HEK293 (cell line): ENCODE measurements around the gene HSPA8.

Experiments
- CTCF ChIA-PET: fragments of 350-600 bp; formaldehyde crosslinking; extraction: SDS; loops from one replicate; lab custom pipeline; 2021; ENCODE audit warnings: antibody characterized with exemption; lab: Yijun Ruan, JAX
- POLR2A ChIA-PET: fragments of 300-600 bp; formaldehyde crosslinking; extraction: SDS; loops from one replicate; lab custom pipeline; 2020; ENCODE audit warnings: antibody characterized with exemption, inconsistent platforms; lab: Yijun Ruan, JAX
- H3K27ac ChIP-seq: fragments of 200-500 bp; sonication (Bioruptor generic); 2 replicates; pipeline ENCODE4 v1.5.1; 2014; ENCODE audit warnings: low read depth, low read length, control low read depth, inconsistent platforms; ENCODE audit errors: extremely low read depth
- H3K36me3 ChIP-seq, 2 experiments: fragments of 200-500 bp in 1 of 2; sonication (Bioruptor generic) in 1 of 2; 1 replicate in 1 of 2; 2 replicates in 1 of 2; pipeline ENCODE4 v1.5.1; 2014 to 2017; ENCODE audit warnings: inconsistent platforms in 2 of 2, low read length in 2 of 2; ENCODE audit not compliant: control insufficient read depth in 2 of 2, insufficient read depth in 1 of 2
- H3K4me1 ChIP-seq: fragments of 200-500 bp; sonication (Bioruptor generic); 2 replicates; pipeline ENCODE4 v1.5.1; 2014; ENCODE audit warnings: mild to moderate bottlenecking, low read length, inconsistent platforms; ENCODE audit not compliant: control insufficient read depth, insufficient read depth
- H3K4me3 ChIP-seq: 2 replicates; pipeline ENCODE4 v1.5.1; 2011; ENCODE audit warnings: low read depth, mild to moderate bottlenecking, control low read depth, low read length, moderate library complexity
- H3K9me3 ChIP-seq: fragments of 200-500 bp; sonication (Bioruptor generic); 2 replicates; pipeline ENCODE4 v1.5.1; 2014; ENCODE audit warnings: low read depth, low read length, inconsistent platforms; ENCODE audit not compliant: control insufficient read depth, insufficient read depth
- GLIS2 ChIP-seq: fragments of 450-650 bp; formaldehyde crosslinking; IDR thresholded peaks from 2 replicates; pipeline ENCODE4 v1.5.1; 2016; ENCODE audit warnings: missing biosample characterization, missing genetic modification characterization
- KLF1 ChIP-seq: fragments of 450-650 bp; formaldehyde crosslinking; IDR thresholded peaks from 2 replicates; pipeline ENCODE4 v1.5.1; 2016; ENCODE audit warnings: missing biosample characterization, missing genetic modification characterization
- PRDM4 ChIP-seq: fragments of 450-650 bp; formaldehyde crosslinking; IDR thresholded peaks from 2 replicates; pipeline ENCODE4 v1.5.1; 2017; ENCODE audit warnings: missing biosample characterization, missing genetic modification characterization
- TRIM28 ChIP-seq: IDR thresholded peaks from 2 replicates; pipeline ENCODE4 v1.6.1; 2011; ENCODE audit warnings: low read length, control low read depth, borderline replicate concordance
- ZBTB17 ChIP-seq: fragments of 450-650 bp; formaldehyde crosslinking; IDR thresholded peaks from 2 replicates; pipeline ENCODE4 v1.5.1; 2016; ENCODE audit warnings: missing biosample characterization, missing genetic modification characterization
- ZFP69B ChIP-seq: fragments of 450-650 bp; formaldehyde crosslinking; IDR thresholded peaks from 2 replicates; pipeline ENCODE4 v1.5.1; 2016; ENCODE audit warnings: missing biosample characterization, missing genetic modification characterization
- ZNF155 ChIP-seq: fragments of 450-650 bp; formaldehyde crosslinking; IDR thresholded peaks from 2 replicates; pipeline ENCODE4 v1.5.1; 2016; ENCODE audit warnings: missing biosample characterization, missing genetic modification characterization
- ZNF18 ChIP-seq: fragments of 450-650 bp; formaldehyde crosslinking; IDR thresholded peaks from 2 replicates; pipeline ENCODE4 v1.5.1; 2016; ENCODE audit warnings: missing biosample characterization, missing genetic modification characterization
- ZNF19 ChIP-seq: fragments of 450-650 bp; formaldehyde crosslinking; IDR thresholded peaks from 2 replicates; pipeline ENCODE4; 2016; ENCODE audit warnings: missing biosample characterization, missing genetic modification characterization, low read depth
- ZNF266 ChIP-seq: fragments of 450-650 bp; formaldehyde crosslinking; IDR thresholded peaks from 2 replicates; pipeline ENCODE4 v1.5.1; 2016; ENCODE audit warnings: missing biosample characterization, missing genetic modification characterization, low read depth
- ZNF280D ChIP-seq: fragments of 450-650 bp; formaldehyde crosslinking; IDR thresholded peaks from 2 replicates; pipeline ENCODE4 v1.5.1; 2016; ENCODE audit warnings: missing biosample characterization, missing genetic modification characterization
- ZNF404 ChIP-seq: fragments of 450-650 bp; formaldehyde crosslinking; IDR thresholded peaks from 2 replicates; pipeline ENCODE4 v1.5.1; 2017; ENCODE audit warnings: missing biosample characterization, missing genetic modification characterization
- ZNF449 ChIP-seq: fragments of 450-650 bp; formaldehyde crosslinking; IDR thresholded peaks from 2 replicates; pipeline ENCODE4 v1.5.1; 2017; ENCODE audit warnings: missing biosample characterization, mild to moderate bottlenecking, missing genetic modification characterization, moderate library complexity
- ZNF521 ChIP-seq: fragments of 450-650 bp; formaldehyde crosslinking; IDR thresholded peaks from 2 replicates; pipeline ENCODE4 v1.5.1; 2017; ENCODE audit warnings: missing biosample characterization, mild to moderate bottlenecking, missing genetic modification characterization
- ZNF529 ChIP-seq: fragments of 450-650 bp; formaldehyde crosslinking; IDR thresholded peaks from 2 replicates; pipeline ENCODE4 v1.5.1; 2017; ENCODE audit warnings: missing genetic modification characterization, missing biosample characterization; ENCODE audit not compliant: insufficient replicate concordance
- ZNF561 ChIP-seq: fragments of 450-650 bp; IDR thresholded peaks from 2 replicates; pipeline ENCODE4 v1.5.1; 2018; ENCODE audit warnings: missing biosample characterization, missing genetic modification characterization, borderline replicate concordance
- ZNF645 ChIP-seq: fragments of 450-650 bp; formaldehyde crosslinking; IDR thresholded peaks from 2 replicates; pipeline ENCODE4; 2016; ENCODE audit warnings: missing biosample characterization, missing genetic modification characterization
- ZNF692 ChIP-seq: fragments of 450-650 bp; formaldehyde crosslinking; IDR thresholded peaks from 2 replicates; pipeline ENCODE4 v1.5.1; 2016; ENCODE audit warnings: missing biosample characterization, missing genetic modification characterization
- ZNF837 ChIP-seq: fragments of 450-650 bp; formaldehyde crosslinking; IDR thresholded peaks from 2 replicates; pipeline ENCODE4 v1.5.1; 2016; ENCODE audit warnings: missing biosample characterization, missing genetic modification characterization

Gene HSPA8

GRCh38 chr11:123107945-123108495 is 46.1 kb upstream of the HSPA8 start:
- Histone ChIP-seq H3K4me3 (no peak overlapping the region), H3K36me3 (no peaks in the 10 kb centered on the region), H3K9me3 (no peaks in the 10 kb centered on the region), H3K27ac (no peak overlapping the region), H3K4me1 (no peaks in the 10 kb centered on the region)
- ChIA-PET CTCF (interaction anchor here (0.6 to 14.6 kb wide), 7 partner anchors 109 to 392 kb away, joined by 4 to 261 read pairs (median 6); no protein-coding TSS in a partner anchor), POLR2A (no interaction called here)
- TF ChIP-seq ZFP69B (tag by site-specific recombination) (no peak), ZNF155 (tag by site-specific recombination) (no peak), ZNF837 (no peak), ZNF280D (tag by site-specific recombination) (no peak), ZNF692 (tag by site-specific recombination) (no peak), ZNF449 (no peak), ZNF404 (no peak), ZNF521 (tag by site-specific recombination) (no peak), ZNF645 (tag by site-specific recombination) (no peak), KLF1 (tag by site-specific recombination) (no peak), GLIS2 (tag by site-specific recombination) (no peak), ZNF19 (tag by site-specific recombination) (no peak), ZNF529 (tag by site-specific recombination) (no peak), ZNF266 (tag by site-specific recombination) (no peak), ZNF18 (tag by site-specific recombination) (no peak), TRIM28 (no peak), PRDM4 (tag by site-specific recombination) (no peak), ZNF561 (no peak), ZBTB17 (tag by site-specific recombination) (no peak)
